DMS114 treated with DMSO at 0.1 percent for 48 hours (cell line): ENCODE results near the gene SETD2.
"Not testable (repeated sequence)": the region's sequence is repeated elsewhere in the genome, so short reads cannot be mapped to it uniquely, and the experiment has no call there.

Experiments
- DNase-seq: peaks from one replicate; lab custom pipeline; 2025; ENCODE audit not compliant: unreplicated experiment; lab: John Stamatoyannopoulos, UW

The SETD2 gene, protein sequence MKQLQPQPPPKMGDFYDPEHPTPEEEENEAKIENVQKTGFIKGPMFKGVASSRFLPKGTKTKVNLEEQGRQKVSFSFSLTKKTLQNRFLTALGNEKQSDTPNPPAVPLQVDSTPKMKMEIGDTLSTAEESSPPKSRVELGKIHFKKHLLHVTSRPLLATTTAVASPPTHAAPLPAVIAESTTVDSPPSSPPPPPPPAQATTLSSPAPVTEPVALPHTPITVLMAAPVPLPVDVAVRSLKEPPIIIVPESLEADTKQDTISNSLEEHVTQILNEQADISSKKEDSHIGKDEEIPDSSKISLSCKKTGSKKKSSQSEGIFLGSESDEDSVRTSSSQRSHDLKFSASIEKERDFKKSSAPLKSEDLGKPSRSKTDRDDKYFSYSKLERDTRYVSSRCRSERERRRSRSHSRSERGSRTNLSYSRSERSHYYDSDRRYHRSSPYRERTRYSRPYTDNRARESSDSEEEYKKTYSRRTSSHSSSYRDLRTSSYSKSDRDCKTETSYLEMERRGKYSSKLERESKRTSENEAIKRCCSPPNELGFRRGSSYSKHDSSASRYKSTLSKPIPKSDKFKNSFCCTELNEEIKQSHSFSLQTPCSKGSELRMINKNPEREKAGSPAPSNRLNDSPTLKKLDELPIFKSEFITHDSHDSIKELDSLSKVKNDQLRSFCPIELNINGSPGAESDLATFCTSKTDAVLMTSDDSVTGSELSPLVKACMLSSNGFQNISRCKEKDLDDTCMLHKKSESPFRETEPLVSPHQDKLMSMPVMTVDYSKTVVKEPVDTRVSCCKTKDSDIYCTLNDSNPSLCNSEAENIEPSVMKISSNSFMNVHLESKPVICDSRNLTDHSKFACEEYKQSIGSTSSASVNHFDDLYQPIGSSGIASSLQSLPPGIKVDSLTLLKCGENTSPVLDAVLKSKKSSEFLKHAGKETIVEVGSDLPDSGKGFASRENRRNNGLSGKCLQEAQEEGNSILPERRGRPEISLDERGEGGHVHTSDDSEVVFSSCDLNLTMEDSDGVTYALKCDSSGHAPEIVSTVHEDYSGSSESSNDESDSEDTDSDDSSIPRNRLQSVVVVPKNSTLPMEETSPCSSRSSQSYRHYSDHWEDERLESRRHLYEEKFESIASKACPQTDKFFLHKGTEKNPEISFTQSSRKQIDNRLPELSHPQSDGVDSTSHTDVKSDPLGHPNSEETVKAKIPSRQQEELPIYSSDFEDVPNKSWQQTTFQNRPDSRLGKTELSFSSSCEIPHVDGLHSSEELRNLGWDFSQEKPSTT (N-terminal part only)

DNA sequence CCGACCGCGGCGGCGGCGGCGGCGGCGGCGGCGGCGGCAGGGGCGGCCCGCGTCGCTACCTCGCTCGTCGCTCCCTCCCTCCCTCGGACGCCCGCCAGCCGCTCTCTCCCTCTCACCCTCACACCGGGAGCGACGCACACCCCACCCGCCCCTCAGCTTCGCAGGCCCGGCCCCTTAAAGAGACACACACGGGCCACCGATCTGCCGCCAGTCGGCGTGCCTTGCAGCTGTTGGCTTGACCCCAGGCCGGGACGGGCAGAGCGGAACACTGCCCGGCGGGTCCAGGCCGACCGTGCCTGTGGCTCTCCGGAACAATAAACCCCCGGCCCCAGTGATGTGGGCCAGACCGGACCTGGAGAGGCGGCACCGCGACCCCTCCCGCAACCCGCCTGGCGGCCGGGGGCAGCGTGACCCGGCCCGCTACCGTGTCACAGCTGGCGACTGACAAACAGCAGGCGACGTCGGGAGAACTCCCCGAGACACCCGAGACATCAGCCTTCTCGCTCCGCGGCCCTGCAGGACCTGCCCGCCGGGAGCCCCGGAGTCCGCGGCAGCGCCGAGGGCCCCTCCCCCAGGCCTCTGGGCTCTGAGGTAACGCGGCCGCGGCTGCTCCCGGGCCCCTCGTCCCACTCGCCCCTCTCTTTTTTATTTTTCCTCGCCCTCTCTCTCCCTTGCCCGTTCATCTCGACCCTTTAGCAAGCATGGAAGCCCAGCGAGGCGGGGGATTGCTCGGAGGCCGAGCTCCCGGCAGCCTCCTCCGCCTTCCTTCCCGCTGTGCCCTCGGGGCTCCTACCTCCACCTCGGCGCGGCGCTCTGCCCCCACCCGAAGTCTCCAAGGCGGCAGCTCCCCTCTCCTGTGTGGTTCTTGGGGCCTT, at the start of gene SETD2:
Gene SETD2 (minus strand): TSS at position 107 of the 875 bp plus-strand sequence. CDS start 189 bp downstream, outside the sequence.
- DNase-seq = peak; percentile 77

DNA sequence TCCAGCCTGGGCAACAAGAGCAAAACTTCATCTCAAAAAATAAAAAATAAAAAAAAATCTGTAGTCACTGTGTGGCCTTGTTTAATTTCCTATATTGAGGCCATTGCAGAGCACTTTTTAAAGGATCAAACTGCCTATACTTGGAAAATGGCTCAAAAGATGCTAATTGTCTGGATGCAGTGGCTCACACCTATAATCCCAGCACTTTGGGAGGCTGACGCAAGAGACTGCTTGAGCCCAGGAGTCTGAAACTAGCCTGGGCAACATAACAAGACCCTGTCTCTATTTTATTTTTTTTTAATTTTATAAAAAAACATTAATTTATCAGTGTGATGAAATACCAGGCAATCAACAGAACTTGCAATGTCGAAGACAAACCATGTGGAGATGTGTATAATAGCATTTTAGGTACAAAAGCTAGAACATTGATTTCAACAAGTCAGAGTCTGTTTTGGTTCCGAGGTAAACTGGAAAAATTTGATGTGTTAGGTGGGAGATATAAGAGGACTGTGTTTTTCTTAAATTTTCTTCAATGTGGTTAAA, 47.0 kb upstream of the SETD2 start:
- no peak for DNase-seq

DNA sequence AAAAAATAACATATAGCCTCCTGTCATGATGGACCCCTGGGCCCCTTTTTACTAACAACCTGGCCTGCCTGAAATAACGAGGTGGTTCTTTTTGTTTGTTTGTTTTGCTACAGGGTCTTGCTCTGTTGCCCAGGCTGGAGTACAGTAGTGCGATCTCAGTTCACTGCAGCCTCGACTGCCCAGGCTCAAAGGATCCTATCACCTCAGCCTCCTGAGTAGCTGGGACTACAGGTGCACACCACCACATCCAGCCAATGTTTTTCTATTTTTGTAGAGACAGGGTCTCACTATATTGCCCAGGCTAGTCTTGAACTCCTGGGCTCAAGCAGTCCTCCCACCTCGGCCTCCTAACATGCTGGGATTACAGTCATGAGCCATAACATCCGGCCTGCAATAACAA, 42.1 kb upstream of the SETD2 start:
- not testable (repeated sequence) for DNase-seq

DNA sequence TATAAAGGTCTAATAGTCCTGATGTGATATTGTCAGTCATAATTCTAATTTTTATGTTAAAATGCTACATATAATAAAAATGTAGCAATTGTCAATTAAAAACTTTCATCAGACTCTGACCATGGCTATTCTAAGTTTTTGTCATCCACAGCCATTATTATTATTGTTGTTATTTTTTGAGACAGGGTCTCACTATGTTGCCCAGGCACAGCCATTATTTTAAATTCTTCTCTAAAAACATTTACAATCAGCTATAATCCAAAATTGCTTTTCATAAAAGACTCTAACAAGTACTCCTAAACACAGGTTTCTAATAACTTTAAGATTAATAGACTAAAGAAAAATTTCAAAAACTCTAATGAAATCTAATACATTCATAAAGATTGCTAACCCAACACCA, 41.0 kb upstream of the SETD2 start:
- no peak for DNase-seq

DNA sequence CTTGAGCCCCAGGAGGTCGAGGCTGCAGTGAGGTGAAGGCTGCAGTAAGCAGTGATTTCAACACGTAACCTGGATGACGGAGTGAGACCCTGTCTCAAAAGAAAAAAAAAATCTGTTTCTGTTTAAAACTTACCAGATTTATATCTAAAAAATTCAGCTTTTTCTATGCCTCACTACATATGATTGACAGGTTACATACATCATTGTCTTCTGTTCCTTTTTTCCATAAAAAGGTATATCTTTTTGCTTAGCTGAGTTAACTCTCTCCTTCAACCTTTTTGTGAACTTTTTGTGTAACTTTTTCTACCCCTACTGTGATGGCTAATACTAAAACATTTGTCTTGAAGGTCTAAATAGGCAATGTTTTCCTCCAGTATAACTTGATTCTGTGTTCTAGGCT, 38.6 kb upstream of the SETD2 start:
- DNase-seq = no peak

DNA sequence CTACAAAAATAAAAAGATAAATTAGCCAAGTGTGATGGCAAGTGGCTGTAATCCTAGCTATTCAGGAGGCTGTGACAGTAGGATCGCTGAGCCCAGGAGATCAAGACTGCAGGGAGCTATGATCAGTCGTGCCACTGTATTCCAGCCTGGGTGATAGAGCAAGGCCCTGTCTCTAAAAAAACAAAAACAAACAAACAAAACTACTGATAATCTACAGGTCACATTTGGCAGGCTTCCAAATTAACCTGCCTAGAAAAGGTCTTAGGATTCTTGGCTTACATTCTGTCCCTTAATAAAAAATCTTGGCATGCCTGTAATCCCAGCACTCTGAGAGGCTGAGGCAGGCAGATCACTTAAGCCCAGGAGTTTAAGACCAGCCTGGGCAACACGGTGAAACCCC, 33.4 kb upstream of the SETD2 start:
- no peak for DNase-seq

DNA sequence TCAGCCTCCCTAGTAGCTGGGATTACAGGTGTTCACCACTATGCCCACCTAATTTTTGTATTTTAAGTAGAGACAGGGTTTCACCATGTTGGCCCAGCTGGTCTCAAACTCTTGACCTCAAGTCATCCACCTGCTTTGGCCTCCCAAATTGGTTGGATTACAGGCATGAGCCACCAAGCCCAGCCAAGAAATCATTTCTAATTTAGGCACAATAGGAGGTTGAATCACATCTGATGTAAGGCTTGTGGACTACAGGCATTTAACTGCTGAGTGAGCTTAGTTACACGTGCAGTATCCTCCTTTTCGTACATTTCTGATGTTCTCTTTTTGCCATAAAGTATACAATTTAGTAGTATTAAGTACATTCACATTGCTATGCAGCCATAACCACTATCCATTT, 31.1 kb upstream of the SETD2 start:
- DNase-seq = no peak

DNA sequence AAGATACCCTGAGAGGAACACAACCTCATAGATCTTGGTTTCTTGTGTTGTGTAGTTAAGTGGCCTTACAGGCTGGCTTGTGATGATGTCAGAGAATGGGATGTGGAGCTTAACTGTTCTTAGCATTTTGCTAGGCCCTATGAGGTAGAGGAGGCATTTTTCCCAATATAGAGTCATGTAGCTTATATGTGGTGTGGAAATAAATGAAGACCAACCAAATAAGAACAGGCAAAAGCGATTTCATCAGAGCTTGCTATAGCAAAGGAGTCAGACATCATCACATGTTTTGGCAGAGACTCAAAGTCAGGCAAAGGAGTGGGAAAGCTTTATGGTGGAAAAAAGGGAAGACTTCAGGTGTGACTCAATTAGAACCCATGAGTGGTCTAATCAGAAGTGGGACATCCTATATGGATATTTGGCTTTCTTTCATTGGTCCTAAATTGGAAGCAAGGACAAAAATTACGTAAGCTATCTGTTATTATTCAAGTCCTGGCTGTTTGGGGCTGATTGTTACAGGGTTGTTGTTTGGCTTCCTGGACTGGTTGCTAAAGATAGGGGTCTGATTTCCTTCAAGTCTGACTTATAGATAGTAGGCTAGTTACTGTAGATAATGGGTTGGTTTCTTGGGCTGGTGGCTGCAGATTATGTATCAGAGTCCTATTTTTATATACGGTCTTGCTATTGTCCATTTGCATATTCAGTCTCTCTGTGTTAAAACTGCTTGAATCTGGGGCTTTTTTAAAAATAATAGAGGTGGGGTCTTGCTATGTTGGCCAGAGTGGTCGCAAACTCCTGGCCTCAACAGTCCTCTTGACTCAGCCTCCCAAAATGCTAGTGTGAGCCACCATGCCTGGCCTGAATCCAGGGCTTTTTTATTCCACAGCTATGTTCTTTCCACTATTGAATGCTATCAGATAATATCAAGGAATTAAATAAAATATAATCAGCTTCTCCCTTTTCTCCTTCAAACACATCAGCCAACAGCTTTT, 30.3 kb upstream of the SETD2 start:
- no peak for DNase-seq

DNA sequence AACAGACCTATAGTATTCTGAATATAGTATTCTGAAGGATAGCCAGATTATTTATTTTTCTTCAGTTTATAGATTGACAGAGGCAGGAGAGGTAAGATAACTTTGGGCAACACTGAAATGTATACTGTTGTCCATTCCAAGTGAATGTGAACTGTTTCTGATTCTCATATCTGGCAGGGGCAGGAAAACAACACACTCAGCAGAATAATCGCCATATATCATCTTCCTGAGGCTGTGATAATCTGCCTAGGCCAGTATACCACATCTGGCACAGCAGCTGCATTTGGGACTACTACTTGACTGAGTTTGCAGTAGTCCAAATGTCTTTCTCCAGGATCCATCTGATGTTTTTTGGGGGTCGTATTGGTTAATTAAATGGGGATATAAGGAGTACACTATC, 22.4 kb upstream of the SETD2 start:
- DNase-seq = no peak

DNA sequence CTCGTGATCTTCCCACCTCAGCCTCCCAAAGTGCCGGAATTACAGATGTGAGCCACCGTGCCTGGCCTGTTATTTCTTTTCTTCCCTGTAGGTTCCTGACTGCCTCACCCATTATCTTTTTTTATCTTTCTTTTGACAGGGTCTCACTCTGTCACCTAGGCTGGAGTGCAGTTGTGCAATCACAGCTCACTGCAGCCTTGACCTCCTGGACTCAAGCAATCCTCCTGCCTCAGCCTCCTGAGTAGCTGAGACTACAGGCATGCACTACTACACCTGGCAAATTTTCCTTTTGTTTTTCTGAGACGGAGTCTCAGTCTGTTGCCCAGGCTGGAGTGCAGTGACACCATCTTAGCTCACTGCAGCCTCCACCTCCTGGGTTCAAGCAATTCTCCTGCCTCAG, 17.8 kb upstream of the SETD2 start:
- DNase-seq = not testable (repeated sequence)

DNA sequence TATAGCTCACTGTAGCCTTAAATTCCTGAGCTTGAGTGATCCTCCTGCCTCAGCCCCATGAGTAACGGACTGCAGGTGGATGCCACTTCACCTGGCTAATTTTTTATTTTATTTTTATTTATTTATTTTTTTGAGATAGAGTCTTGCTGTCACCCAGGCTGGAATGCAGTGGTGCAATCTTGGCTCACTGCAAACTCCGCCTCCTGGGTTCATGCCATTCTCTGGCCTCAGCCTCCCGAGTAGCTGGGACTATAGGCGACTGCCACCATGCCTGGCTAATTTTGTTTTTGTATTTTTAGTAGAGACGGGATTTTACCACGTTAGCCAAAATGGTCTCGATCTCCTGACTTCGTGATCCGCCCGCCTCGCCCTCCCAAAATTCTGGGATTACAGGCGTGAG, 16.1 kb upstream of the SETD2 start:
- not testable (repeated sequence) for DNase-seq

DNA sequence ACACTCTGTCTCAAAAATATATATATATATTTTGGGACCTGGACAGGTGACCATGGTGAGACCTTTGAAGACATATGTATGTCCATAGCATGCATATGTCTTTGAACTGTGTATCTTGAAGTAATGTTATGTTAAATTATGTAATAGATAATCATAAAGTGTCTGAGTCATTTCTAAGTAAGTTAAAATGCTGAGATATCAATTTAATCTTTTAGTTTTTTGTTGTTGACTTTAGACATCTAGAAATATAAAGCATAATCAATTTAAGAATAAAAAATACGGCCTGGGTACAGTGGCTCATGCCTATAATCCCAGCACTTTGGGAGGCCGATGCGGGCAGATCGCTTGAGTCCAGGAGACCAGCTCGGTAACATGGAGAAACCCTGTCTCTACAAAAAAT, 12.7 kb upstream of the SETD2 start:
- DNase-seq = no peak

DNA sequence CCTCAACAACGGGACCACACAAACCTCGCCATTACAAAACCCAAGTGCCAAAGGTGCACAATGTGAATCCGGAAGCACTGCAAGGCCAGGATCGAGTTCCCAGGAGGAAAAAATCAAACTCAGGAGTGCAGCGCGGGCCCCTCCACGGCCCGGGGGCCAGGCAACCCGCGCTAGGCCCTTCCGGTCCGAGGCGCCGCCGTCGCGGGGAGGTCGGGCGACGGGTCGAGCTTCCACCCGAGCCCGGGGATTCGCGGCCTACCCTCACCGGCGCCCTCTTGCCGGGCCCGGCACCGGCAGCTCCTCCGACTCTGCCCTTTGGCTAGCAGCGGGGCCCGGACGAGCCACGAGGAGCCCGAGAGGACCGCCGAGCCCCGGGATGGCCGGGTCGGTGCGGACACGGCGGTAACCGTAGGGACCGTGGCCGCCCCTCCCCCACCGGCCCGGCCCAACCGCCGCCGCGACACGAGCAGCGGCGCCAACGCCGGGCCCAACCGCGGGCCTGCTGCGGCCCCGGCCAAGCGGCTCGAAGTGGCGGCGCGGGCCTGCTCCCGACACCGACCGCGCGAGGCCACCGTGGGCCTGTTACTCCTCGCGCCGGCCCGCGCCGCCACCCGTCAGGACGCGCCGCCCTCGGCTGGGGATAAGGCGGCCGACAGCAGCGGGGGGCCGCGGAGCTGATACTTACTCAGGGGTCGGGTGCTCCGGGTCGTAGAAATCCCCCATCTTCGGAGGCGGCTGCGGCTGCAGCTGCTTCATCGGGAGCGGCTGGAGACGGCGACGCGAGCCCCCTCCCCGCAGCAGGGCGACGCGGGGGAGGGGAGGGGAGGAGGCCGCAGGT, 525 bp downstream of the SETD2 start:
- no peak for DNase-seq

DNA sequence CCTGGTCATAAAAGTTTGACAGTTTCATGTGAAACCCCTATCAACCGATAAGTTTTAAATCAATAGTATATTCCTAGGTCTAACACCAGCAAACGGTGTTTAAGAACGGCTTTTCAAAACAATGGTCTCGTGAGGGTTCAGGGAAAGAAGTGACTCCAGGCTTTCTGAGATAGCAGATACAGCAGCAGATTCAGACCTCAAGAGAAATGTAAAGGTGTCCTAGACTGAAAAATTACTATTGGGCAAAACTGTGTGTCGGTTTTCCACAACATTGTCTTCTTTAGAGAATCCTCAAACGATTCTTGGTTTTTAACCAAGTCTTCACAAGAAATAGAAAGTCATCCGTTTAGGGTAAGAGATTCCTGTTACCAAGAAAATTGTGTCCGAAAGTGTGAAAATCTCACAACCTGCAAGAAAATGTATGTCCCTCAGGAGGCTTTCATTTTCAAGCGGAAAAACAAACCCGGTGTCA, 1.2 kb downstream of the SETD2 start:
- no peak for DNase-seq

DNA sequence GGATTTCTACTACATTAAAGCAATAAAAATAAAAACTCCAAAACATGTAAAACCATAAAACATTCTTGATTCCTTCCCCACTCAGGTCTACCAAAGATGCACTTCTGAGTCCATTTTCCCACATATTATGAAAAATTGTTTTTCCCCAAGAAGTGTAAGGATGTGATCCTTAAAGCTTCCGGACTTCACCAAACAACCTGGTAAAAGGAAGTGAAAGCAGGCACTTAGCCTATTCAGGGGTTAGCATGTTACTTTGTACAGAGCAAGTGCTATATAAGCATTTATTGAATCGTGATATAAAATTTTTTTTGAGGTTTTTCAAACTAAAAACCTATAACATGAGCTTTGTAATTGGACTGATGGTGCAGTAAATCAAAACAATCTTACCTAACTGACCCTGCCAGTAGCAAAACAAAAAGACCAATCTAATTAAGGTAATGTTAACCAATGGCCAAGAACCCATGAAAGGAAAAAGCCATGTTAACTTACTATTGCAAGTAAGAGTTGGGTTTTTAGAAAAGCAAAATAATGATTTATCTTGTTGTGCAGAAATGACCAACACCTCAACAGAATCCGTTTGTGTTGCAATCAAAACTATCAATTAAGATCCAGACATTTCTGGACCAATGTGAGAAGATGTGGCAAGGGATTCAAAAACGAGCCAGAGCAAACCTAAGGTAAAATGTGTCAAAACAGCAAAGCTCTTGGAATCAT, 1.8 kb downstream of the SETD2 start:
- no peak for DNase-seq

DNA sequence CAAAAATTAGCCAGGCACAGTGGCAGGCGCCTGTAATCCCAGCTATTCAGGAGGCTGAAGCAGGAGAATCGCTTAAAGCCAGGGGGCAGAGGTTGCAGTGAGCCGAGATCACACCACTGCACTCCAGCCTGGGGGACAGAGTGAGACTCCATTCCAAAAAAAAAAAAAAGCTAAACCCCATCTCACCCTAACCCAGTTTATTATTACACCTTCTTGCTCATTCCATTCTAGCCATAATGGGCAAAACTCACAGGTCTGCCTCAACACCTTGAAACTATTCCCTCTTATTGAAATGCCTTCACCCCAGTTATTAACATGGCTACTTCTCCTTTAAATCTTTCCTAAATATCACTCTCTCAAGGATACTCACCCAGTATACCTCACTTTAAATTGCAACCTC, 4.1 kb downstream of the SETD2 start:
- DNase-seq = no peak

DNA sequence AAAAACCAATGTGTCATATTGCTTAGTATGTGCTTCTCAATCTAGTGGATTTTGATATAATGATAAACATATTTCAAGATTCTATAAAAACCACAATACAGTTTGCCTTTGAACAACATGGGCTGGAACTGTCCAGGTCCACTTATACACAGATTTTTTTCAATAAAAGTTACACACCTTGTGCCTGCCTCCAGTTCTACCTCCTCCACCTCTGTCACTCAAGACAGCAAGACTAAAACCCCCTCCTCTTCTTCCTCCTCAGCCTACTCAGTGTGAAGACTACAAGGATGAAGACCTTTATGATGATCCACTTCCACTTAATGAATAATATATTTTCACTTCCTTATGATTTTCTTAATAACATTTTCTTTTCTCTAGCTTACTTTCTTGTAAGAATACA, 5.7 kb downstream of the SETD2 start:
- DNase-seq = no peak
